ENCODE results near the gene RSPRY1.

DNA sequence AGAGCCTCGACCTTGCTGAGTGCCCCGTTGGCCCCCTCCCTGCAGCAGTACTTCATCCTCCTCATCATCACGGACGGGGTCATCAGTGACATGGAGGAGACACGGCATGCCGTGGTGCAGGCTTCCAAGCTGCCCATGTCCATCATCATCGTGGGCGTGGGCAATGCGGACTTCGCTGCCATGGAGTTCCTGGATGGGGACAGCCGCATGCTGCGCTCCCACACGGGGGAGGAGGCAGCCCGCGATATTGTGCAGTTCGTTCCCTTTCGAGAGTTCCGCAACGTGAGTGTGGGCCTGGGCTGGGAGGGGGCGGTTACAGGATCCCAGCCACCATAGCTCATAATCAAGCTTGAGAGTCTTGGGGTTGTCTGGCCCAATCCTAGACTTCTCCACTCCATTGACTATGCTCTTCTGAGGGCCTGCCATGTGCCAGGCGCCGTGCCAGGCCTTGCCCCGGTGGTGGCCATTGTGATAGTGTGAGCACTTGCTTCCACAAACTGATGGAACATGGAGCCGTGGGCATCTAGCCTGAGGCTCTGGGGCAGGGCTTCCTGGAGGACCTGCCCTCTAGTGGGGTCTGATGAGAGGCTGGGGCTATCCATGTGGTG, 40.0 kb upstream of the RSPRY1 start:
- no peak for TF ChIP-seq FOXK2 (IDR thresholded peaks at IDR 0.05)
- TF ChIP-seq, protein P1, sequence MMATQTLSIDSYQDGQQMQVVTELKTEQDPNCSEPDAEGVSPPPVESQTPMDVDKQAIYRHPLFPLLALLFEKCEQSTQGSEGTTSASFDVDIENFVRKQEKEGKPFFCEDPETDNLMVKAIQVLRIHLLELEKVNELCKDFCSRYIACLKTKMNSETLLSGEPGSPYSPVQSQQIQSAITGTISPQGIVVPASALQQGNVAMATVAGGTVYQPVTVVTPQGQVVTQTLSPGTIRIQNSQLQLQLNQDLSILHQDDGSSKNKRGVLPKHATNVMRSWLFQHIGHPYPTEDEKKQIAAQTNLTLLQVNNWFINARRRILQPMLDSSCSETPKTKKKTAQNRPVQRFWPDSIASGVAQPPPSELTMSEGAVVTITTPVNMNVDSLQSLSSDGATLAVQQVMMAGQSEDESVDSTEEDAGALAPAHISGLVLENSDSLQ (IDR thresholded peaks at IDR 0.05) = no peak
- no peak for TF ChIP-seq TARDBP (IDR thresholded peaks at IDR 0.05)
- no peak for TF ChIP-seq ARNT (IDR thresholded peaks at IDR 0.05)
- no peak for TF ChIP-seq LEF1 (IDR thresholded peaks at IDR 0.05; ENCODE audit: borderline replicate concordance)
